Fibroblast of lung (primary cell): ENCODE data around the gene STK32B. TPM values are rescaled to one million over a fixed set of nuclear protein-coding genes. Genes with fewer than 3 reads are reported as not detected.

Experiments used
- DNase-seq, 2 donors: peaks; one replicate each; pipeline versions ENCODE4 v3.0.0 to v3.0.0-alpha.2; 2010; ENCODE audit warnings: low read depth in 2 of 2
- H2AFZ ChIP-seq: 2 replicates; pipeline ENCODE4 v1.5.1; 2012; ENCODE audit warnings: low read length, control low read depth, inconsistent platforms
- H3K27ac ChIP-seq: 2 replicates; pipeline ENCODE4 v1.5.1; 2011; ENCODE audit warnings: low read length, control low read depth; ENCODE audit not compliant: insufficient read depth
- H3K27me3 ChIP-seq: 2 replicates; pipeline ENCODE4 v1.5.1; 2011; ENCODE audit warnings: mild to moderate bottlenecking, low read length; ENCODE audit not compliant: control insufficient read depth, insufficient read depth
- H3K36me3 ChIP-seq: 2 replicates; pipeline ENCODE4 v1.5.1; 2011; ENCODE audit warnings: low read length; ENCODE audit not compliant: control insufficient read depth, insufficient read depth
- H3K4me1 ChIP-seq: 2 replicates; pipeline ENCODE4 v1.5.1; 2011; ENCODE audit warnings: low read length; ENCODE audit not compliant: control insufficient read depth, insufficient read depth; ENCODE audit errors: extremely low read depth
- H3K4me2 ChIP-seq: 2 replicates; pipeline ENCODE4 v1.5.1; 2011; ENCODE audit warnings: low read length, control low read depth; ENCODE audit not compliant: insufficient read depth; ENCODE audit errors: extremely low read depth
- H3K4me3 ChIP-seq, 4 experiments: fragments of 200-600 bp in 1 of 4; sonication (generic) in 1 of 4; replicated peaks in 1 of 4; 2 replicates each; pipeline ENCODE4 v1.5.1; 2011 to 2016; ENCODE audit warnings: low read length in 4 of 4, low read depth in 3 of 4, mild to moderate bottlenecking in 3 of 4, control low read depth in 2 of 4, inconsistent platforms in 1 of 4, mixed read lengths in 1 of 4; ENCODE audit not compliant: insufficient read depth in 1 of 4; ENCODE audit errors: control extremely low read depth in 1 of 4
- H3K79me2 ChIP-seq: 2 replicates; pipeline ENCODE4 v1.5.1; 2012; ENCODE audit warnings: mild to moderate bottlenecking, low read length, inconsistent platforms; ENCODE audit not compliant: control insufficient read depth, insufficient read depth
- H3K9ac ChIP-seq: 2 replicates; pipeline ENCODE4 v1.5.1; 2011; ENCODE audit warnings: mild to moderate bottlenecking, low read length, control low read depth; ENCODE audit not compliant: insufficient read depth
- H3K9me3 ChIP-seq: 2 replicates; pipeline ENCODE4 v1.5.1; 2012; ENCODE audit warnings: low read depth, low read length; ENCODE audit not compliant: control insufficient read depth, insufficient read depth
- H4K20me1 ChIP-seq: 2 replicates; pipeline ENCODE4 v1.5.1; 2011; ENCODE audit warnings: low read length; ENCODE audit not compliant: control insufficient read depth, insufficient read depth; ENCODE audit errors: extremely low read depth
- CTCF ChIP-seq, 2 donors: IDR thresholded peaks in 1 of 2; conservative IDR thresholded peaks in 1 of 2; 1 replicate in 1 of 2; 2 replicates in 1 of 2; pipeline ENCODE4 v1.5.1; 2011 to 2012; ENCODE audit warnings: low read length in 2 of 2, control low read depth in 1 of 2, inconsistent platforms in 1 of 2, low read depth in 1 of 2, mild to moderate bottlenecking in 1 of 2
- EZH2 ChIP-seq: IDR thresholded peaks from 2 replicates; pipeline ENCODE4 v1.5.1; 2012; ENCODE audit warnings: low read length, control low read depth, mild to moderate bottlenecking; ENCODE audit errors: missing control alignments
- polyA plus RNA-seq, 2 donors: library from polyadenylated mRNA; depleted of rRNA in 1 of 2; stranded (reverse) in 1 of 2; unstranded in 1 of 2; fragments of >200 nt; gene quantifications; 2 replicates each; pipeline ENCODE4 v1.2.1, GENCODE V29; 2011 to 2012; ENCODE audit warnings: missing spikeins in 1 of 2
- total RNA-seq: library from RNA; depleted of rRNA; stranded (reverse); fragments of >200 nt; gene quantifications from 2 replicates; pipeline ENCODE4 v1.2.1, GENCODE V29; 2014

STK32B gene
- total and polyA plus RNA-seq, 2 donors (not counting 1 experiment from before 2014, with no cell fraction given): 0.50 to 1.4 TPM

DNA sequence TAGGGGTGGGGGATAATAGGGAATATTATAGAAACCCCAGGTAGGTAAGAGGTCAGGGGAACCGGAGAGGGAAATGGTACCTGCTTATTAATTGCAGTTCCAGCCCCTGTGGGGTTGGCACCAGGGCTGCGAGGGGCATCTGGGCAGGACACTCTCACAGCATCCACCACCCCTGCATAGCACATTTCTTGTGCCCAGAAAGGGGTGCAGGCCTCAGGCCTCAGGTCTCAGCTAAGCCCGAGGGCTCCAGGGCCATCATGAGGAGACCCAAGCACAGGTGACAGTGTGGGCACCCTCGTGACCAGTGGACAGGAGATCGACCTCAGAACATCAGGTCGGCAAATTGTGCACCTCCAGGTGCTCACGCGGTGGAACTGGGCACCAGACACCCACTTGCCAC is 492.4 kb downstream of the STK32B start:
- no peak for TF ChIP-seq EZH2
- TF ChIP-seq CTCF (conservative IDR thresholded peaks at IDR 0.05 in 1 of 2, IDR thresholded peaks at IDR 0.05 in 1 of 2; ENCODE audit: low read depth in 1 of 2, low read length in 2 of 2): no peak
- Histone ChIP-seq H3K4me1 (no peaks in the 10 kb centered on the region), H3K36me3 (no peaks in the 10 kb centered on the region), H3K27ac (no peak overlapping the region), H3K4me3 (no peak overlapping the region), H2AFZ (no peak overlapping the region), H3K79me2 (no peaks in the 10 kb centered on the region), H3K9me3 (no peaks in the 10 kb centered on the region), H3K4me2 (no peak overlapping the region), H3K27me3 (no peaks in the 10 kb centered on the region), H3K9ac (no peak overlapping the region), H4K20me1 (no peaks in the 10 kb centered on the region)
- DNase-seq: no peak

- Histone ChIP-seq H3K4me1 (no peaks in the 10 kb centered on the region), H3K27me3 (no peaks in the 10 kb centered on the region), H3K4me2 (no peak overlapping the region), H3K4me3 (no peak overlapping the region), H3K27ac (no peak overlapping the region), H3K9me3 (no peaks in the 10 kb centered on the region), H2AFZ (no peak overlapping the region), H3K79me2 (no peaks in the 10 kb centered on the region), H4K20me1 (no peaks in the 10 kb centered on the region), H3K9ac (no peak overlapping the region), H3K36me3 (no peaks in the 10 kb centered on the region)
- no peak for DNase-seq
- TF ChIP-seq EZH2 (no peak), CTCF (conservative IDR thresholded peaks at IDR 0.05 in 1 of 2, IDR thresholded peaks at IDR 0.05 in 1 of 2; ENCODE audit: low read depth in 1 of 2, low read length in 2 of 2) (no peak)
Observed at GRCh38 chr4:5544762-5545161, 493.5 kb downstream of the STK32B start.

- no peaks in the 10 kb centered on the region for H3K79me2 ChIP-seq
- no peaks in the 10 kb centered on the region for H3K36me3 ChIP-seq
- no peaks in the 10 kb centered on the region for H4K20me1 ChIP-seq
- no peak for TF ChIP-seq EZH2
- TF ChIP-seq CTCF (conservative IDR thresholded peaks at IDR 0.05 in 1 of 2, IDR thresholded peaks at IDR 0.05 in 1 of 2; ENCODE audit: low read depth in 1 of 2, low read length in 2 of 2): no peak
- no peaks in the 10 kb centered on the region for H3K27me3 ChIP-seq
- no peak overlapping the region for H2AFZ ChIP-seq
- H3K4me1 ChIP-seq: no peaks in the 10 kb centered on the region
- no peak overlapping the region for H3K4me2 ChIP-seq
- DNase-seq: no peak
- no peak overlapping the region for H3K9ac ChIP-seq
- H3K27ac ChIP-seq: no peak overlapping the region
- no peak overlapping the region for H3K4me3 ChIP-seq
- no peaks in the 10 kb centered on the region for H3K9me3 ChIP-seq
Observed at GRCh38 chr4:5545271-5545670, 494.0 kb downstream of the STK32B start.
